HG02623 (cell line): ENCODE measurements around the gene KHDC4.

Experiments used
- ATAC-seq: cut with Tn5 transposase; IDR thresholded peaks from one replicate; pipeline ENCODE4 v1.9.1; 2021; ENCODE audit warnings: moderate library complexity; ENCODE audit not compliant: unreplicated experiment

KHDC4 gene

DNA sequence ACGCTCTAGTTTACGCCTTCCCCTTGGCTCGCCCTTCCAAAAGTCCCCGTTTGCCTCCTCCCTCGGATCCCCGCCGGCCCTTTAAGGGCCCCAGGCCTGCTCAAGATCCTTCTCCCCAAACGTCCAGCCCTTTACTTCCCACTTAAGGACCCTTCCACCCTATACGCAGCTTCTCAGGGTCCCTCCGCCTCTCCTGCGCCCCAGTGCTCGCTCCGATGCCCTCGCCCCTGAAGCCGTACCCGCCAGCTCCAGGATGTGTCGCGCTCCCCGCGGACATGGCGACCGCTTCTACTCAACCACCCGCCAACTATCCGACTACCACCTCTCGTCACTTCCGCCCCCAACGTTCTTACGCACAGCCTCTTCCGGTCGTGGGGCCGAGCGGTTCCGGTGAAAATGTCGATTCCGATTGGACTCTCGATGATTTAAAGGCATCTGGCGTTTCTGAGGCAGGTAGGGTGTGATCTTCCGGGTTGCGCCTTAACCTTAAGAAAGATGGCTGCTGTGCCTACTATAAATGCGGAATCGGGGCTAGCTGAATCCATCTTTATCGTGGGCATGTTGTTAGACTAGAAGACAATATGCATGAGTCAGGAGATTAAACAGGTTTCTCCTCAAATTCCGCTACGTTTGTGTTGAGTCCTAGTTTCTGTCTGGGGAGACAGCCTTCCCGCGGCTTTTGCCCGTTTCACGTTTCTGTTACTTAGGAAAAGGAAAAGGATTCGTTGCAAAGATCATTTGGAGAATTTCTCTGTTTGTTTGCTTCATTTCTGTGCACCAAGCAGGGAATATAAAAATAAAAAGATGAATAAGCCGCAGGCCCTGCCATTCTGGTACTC is at the start of gene KHDC4:
TSS of gene KHDC4 (minus strand) at position 317 of the 839 bp plus-strand sequence. CDS start at position 277, 40 bp downstream.
- peak; percentile 91 for ATAC-seq

DNA sequence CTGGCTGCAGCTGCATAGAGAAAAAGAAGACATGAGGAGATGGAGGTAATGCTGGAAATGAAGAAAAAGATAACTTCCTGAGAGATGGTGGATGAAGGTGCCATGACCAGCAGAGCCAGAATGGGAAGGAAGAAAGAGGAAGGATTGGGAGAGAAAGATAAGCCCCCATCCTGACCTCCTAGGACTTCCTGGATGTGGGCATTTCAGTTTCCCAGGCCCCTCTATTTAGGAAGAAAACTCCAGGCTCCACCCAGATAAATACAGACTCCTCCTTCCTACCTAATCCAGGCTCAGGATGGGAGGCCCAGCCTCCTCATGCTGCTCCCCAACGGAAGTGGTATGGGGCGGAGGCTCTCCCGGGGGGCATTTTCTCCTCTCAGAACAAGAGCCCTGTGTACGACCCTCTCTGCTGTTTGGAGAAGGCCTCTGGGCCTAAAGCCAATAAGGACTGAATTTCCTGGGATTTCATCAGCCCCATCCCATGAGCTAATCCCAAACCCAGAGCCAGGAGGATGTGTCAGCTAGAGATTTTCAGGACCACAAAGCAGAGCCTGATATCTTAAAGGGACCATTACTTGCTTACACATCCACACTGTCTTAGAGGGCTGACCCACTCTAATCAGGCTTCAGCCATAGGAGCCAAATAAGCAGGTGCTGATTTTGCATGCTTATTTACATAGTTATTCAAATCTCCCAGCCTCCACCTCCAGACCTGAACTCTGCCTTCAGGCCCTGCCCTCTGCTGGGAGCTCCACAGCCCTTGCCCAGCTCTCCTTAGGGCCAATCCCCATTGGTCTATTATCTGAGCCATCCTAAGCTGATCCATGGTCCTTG is 49.2 kb upstream of the KHDC4 start:
- no peak for ATAC-seq

DNA sequence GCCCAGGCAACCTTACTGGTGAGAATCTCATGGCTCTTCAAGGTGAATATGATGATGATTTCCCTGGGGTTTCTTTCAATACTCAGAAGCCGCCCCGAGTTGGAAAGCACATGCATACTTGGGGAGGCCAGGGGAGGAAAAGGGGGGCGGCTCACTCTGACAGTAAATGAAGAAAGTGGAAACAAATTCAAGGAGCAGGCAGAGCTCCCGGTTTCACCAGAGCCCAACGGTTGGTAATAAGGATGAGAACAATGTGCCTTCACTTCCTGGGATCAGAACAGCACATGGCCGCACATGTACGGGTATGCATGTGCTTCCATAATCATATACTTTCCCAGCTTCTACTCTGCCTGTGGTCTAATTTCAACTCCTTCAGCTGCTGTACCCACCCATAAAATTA is 47.9 kb upstream of the KHDC4 start:
- ATAC-seq = no peak

DNA sequence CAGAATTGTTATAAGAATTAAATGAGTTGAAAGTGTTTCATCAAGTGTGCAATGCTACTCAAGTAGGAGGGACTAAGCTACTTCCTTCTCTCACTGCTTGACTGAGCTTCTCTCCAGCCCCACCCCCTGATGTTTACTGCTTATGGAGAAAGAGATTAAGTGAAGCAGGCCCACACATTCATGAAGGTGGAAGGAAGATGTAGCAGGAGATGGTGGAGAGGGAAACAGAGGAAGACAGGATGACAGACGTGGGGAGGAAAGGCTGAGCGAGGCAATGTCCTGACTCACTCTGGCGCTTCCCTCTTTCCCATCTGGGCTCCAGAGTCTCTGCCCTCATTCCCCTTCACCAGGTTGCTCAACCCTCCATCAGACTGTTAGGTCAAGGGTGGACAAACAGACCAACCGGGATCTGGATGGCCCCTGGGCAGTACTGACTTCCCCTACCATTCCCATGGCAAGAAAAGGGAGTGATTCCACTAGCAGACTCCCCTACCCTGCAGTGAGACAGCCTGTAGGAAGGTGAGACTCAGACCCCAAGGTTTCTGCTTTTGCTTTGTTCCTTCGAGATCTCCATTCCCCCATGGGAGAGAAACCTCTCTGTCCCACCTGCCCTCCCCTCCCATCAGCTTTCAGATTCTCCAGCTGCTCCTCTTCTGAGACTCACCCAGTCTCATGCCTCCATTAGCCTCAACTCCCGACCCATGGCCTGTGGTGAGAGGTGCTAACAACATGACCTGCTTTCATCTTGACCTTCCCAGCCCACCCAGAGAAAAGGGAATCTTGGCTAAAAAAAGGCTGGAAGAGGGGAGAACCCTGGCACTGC is 47.3 kb upstream of the KHDC4 start:
- ATAC-seq = no peak

DNA sequence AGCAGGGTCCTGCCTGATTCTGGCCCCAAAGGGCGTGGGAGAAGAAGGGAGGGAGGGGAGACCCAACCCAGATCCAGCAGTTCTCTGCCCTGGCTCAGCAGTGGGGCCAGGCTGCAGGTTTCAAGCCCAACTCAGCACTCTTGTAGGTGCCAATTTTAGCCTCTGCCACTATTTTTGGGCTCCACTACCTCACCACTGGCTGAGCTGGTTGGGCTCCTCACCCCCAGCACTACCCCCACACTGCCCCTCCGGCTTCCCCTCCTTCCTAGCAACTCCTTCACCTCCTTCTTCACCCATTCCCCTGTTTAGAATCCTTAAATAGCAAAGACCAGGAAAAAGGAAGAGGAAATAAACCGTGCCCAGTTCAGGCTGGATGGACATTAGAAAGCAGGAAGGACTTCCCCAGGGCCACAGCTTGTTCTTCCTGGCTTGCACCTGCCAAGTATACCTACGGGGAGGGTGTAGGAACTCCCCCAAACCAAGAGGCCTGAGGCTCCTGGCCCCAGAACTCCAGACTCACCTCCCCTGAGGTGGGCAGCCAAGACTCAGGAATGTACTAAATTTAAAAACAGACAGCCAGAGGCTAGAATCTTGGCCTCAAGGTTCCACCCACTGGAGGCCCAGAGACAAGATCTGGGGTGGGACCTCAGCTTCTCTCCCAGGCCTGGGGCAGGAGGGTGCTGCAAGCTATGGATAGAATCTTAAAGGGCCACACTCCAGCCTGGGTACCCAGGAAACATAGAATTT is 45.6 kb upstream of the KHDC4 start:
- ATAC-seq = no peak

DNA sequence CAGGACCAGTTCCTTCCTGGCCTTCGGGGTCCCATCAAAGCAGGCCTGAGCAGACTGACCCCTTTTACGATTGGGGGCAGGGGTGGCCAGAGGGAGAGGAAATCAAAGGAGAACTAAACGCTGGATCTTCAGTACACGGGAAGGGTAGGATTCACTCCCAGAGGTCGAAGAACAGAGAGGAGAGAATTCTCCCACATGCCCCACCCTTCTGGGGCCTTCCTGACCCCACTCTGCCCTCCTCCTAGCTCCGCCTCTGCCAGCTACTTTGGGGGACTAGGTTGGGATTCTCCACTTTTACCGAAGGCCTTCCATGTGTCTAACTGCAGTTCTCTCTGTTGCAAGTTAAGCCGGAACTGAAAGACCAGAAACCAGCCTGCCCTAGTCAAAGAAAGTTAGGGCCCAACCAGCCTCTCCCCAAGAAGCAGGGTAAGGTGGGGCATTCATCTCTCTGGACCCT is 44.8 kb upstream of the KHDC4 start:
- ATAC-seq = no peak

DNA sequence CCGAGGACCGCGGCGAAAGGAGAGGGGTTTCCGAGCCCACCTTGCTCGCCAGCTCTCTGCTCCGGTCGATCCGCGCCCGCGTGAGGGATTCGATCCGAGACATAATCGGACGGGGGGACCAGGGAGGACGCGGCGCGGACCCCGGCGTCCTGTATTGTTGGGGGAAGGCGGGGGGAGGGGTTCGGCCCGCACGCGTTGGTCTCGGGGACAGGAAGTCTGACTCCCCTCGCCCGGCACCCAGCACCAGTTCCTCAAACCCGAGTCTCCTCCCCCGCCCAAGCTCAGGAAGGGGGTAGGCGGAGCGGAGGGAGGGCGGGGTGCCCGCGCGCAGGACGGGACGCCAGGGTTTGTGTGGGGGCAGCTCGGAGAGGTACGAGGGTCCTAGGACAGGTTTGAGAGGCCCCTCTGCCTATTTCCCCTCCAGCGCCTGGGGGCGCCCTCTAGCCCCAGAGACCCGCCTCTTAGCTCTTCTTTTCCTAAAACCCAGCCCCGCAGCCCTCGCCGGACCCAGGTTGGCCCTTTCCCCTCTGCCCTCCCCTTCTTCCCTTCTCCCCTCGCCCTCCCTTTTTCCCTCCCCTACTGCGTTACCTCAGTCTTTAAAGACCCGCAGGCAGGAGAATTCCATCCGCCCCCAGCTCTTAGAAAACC is 44.2 kb upstream of the KHDC4 start, which contains the start of gene ARHGEF2:
TSS of gene ARHGEF2 (minus strand) at position 223 of the 648 bp plus-strand sequence. CDS start at position 103, 120 bp downstream.
- no peak for ATAC-seq

DNA sequence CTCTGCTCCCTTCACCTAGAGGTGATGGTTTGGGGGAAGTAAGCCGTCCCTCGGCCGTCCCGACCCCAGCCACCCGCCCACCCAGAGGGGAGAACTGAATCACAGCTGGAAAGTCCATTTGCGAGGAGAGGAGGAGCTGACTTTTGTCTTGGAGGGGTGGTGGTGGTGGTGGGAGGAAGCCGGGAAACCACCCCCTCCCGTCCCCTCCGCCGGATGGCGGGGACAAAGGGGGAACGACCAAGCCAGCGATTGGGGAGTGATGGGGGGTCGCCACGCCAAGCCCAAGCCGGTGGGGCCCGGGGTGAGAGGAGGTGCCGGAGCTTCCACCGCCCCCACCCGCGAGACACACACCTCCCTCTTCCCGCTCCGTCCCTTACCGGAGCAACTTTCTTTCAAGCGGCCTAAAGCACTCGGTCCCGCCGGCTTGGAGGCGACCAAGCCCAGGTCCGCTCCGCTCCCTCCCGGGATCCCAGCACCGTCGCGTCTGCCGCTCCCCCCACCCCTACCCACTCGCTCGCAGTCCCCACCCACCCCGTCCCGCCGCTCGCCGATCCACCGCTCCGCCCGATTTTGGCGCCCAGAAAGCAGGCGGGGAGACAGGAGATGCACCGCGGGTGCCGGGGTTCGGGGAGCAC is 43.6 kb upstream of the KHDC4 start:
- ATAC-seq = no peak

DNA sequence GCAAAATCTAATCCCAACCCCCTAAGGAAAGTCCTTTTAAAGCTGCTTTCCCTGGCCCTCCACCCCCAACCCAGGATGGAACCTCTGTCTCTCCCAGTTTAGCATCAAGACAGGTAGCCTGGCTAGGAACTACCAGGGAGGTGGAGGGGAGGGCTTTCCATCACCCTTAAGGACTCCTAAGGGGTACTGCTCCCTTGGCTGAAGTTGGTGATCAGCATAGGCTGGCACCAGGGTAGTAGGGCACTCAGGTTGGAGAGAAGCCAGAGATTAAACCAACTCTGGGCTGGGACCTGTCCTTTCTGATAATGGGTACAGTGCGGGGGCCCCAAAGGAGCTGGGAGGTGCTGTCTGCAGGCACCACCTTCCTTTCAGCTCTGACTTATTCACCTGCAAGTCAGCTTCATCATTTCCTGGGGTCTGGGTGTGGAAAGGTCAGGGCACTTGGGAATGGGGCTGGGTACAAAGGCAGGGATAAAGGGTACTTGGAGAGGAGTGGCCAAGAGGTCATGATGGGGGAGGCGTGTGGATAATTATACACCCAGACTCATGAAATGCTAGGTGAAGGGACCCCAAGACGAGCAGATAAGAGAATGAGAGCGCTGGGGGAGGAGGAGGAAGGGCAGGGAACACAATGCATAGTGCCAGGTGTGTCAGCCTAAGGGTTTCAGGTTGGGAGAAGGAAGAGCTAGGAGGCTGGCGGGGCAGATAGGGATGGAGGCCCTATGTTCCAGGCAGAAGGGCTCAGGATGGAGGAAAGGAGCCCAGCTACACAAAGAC is 42.9 kb upstream of the KHDC4 start:
- no peak for ATAC-seq

DNA sequence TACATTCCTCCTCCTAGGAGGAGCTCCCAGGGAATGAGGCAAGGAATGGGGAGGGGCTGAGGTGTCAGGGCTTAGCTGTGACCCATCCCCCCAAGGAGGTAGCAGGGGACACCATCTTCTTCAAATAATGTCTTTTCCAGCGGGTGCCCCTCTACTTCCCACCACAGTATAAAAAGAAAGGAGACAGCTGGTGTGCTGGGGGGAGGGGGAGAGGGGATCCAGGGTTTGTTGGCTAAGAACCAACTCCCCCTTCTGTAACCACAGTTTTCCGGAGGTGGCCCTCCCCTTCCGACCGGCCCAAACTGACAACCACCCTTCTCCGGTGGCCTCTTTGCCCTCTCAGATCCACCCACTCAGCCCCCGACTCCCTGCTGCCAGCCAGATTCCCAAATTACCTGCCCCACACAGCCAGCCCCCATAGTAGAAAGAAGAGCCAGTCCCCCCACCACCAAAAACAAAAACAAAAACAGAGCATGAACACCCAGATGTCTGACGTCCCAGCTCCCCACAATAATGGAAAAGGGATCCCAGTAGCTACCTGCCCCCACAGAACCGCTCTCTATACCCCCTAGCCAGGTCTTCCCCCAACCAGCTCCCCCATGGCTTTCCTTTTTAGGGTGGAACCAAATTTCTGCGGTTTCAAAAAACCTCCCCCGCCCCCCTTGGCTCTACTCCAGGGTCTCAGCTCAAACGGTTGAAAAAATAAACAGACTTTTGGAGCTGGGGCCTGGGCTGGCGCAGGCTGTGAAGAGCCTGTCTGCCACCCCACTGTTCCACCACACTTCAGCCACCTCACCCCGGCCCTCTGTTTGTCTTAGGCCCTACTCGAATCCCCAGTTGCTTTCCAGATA is 42.1 kb upstream of the KHDC4 start:
- ATAC-seq = no peak

DNA sequence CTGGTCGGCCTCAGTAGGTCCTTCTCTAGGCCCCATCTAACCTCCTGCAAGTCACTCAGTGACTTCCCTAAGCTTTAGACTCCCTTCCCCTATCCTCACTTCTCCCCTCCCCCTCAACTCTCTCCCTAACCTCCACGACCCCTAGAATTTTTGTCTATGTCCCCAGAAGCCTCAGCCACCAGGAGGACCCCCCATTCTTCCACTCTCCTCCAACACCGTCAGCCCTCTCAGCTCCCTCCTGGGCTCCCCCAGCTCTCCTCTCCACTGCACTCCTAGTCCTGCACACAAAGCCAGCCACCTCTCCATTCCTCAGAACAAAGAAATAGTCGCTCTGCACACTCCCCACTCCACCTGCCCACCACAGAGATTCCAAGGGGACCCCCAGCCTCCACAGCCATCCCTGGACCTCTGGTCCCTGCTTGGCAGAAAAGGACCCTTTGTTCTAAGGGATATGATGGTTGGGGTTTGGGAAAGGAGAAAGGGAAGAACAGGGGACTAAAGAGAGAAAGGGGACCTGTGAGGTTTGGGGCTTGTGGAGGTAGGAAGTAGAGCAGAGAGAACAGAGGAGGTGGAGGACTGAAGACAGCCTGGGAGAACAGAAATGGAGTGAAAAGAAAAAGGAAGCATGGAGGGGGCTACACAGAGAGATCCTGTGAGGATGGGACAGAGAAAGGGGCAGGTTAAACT is 41.3 kb upstream of the KHDC4 start:
- no peak for ATAC-seq

DNA sequence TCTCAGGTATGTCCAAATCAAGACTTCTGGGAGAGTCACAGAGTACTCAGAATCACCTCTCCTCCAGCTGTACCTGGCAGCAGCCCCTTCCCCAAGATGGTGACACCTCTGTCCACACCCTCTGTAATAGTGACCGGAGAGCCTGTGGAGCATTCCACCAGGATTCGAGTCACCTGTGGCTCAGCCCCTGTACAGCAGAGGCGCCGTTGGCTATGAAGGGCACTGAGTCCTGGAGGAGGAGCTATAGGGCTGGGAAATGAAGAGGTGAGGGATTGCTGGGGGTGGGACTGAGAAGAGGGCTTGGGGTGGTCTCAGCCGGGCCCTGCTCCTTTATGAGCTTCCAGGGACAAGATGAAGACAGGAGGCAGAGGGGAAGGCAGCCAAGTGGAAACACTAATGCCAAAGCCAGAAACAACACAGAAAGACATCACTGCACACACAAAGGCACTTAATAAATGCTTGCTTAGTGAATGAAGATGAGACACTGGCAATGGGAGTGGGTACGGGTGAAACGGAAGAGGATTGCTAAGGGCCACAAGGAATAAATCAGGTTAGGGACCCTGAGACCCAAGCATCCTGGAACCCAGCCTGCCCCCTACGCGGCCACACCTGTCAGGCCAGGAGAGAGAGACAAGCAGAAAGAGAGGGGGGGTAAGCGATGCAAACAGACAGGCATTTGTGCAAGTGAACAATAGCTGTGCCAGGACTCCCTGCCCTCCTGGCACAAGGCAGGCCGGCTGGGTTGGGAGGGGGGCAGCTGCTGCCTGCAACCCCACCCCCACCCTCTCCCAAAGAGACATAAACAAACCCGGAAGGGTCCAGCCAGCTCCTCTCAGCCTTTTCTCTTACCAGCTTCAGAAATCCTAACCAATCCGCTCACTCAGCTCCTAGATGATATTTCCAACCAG is 40.2 kb upstream of the KHDC4 start:
- ATAC-seq = no peak

DNA sequence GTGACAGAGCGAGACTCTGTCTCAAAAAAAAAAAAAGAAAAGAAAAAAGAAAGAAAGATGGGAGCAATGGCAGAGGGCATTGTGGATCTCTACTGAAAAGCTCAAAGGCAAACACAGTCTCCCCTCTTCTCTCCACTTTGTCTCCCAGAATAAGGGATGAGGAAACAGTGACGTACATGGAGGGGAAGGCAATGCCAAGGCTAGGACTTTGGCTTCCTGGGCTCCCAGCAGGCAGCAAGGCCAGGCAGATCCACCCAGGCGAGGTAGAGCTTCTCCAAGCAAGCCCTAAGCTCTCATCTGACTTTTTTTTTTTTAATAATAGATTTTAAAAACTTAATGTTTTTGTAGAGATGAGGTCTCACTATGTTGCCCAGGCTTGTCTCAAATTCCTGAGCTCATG is 39.5 kb upstream of the KHDC4 start:
- ATAC-seq = no peak

DNA sequence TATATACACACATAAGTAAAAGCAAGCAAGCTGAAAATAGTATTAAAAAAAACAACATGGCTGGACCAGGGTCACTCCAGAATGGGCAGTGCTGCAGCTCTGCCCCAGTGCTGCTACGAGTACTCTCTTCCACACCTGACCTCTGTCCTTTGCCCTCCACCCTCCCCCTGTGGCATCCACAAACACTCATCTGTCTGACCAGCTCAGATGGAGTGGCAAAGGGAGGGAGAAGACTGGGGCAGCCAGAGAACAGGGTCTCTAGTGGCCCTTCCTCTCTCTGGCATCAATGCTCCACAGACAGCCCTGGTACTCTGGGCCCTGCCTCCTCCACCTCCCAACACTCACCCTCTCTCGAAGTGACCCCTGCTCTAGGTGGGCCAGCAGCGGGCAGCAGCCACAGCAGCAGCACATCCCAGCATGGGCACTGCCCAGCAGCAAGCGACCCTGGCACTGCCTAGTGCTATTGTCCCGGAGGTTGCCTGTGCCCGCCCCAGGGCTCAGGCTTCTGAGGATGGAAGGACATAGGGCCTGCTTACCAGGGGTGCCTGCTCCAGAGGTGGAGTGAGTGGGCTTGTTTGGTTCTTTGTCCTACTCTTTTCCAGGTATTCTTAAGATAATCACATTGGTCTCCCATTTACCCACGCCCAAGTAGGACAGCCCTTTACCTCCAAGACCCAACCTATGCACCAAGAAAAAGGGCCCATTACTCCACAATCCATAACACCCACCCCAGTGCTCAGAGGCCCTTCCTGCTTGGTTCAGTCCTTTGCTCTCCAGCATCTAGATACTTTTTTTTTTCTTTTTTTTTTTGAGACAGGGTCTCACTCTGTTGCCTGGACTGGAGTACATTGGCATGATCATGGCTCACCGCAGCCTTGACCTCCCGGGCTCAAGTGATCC is 37.9 kb upstream of the KHDC4 start:
- ATAC-seq = no peak
